Left ventricle myocardium inferior (tissue), 1 donor: ENCODE measurements around the gene CD38. TPM values are rescaled to one million over a fixed set of nuclear protein-coding genes. Genes with fewer than 3 reads are reported as not detected.
"Not testable (repeated sequence)": the region's sequence is repeated elsewhere in the genome, so short reads cannot be mapped to it uniquely, and the experiment has no call there.

ENCODE experiments used
- DNase-seq: peaks from one replicate; pipeline ENCODE4 v3.0.0-alpha.2; 2020
- H3K27ac ChIP-seq: fragments of 200-600 bp; replicated peaks from 2 replicates; pipeline ENCODE4 v1.8.0; 2021
- H3K27me3 ChIP-seq: fragments of 200-600 bp; 2 replicates; pipeline ENCODE4 v1.8.0; 2021; ENCODE audit warnings: low read depth
- H3K36me3 ChIP-seq: fragments of 200-600 bp; 2 replicates; pipeline ENCODE4 v1.8.0; 2021
- H3K4me1 ChIP-seq: fragments of 200-600 bp; 2 replicates; pipeline ENCODE4 v1.8.0; 2021
- H3K4me3 ChIP-seq: fragments of 200-600 bp; 2 replicates; pipeline ENCODE4 v1.8.0; 2021; ENCODE audit warnings: mild to moderate bottlenecking, moderate library complexity
- H3K9me3 ChIP-seq: fragments of 200-600 bp; replicated peaks from 2 replicates; pipeline ENCODE4 v1.8.0; 2021
- intact Hi-C: fragments of 100-400 bp; cut with micrococcal nuclease; formaldehyde crosslinking; loops from one replicate; pipeline ENCODE4 v1.11.0; 2022
- total RNA-seq: library from RNA; stranded (reverse); fragmentation: NEBNext Ultra II Directional; extraction: Animal tissue kit (Norgen Biotek cat#: 25700); gene quantifications from one replicate; pipeline ENCODE4 v1.2.1, GENCODE V29; 2021
- TF ChIP-seq, protein P1 (sequence below): fragments of 200-600 bp; IDR thresholded peaks from 2 replicates; pipeline ENCODE4 v1.8.0; 2021; ENCODE audit warnings: antibody characterized with exemption, mild to moderate bottlenecking, borderline replicate concordance
- donor health status: DM: no; HTN: yes; CAD: no; lungs with severe emphysema.

Gene CD38
- total RNA-seq, 1 donor from 2014 or later, result 1.5 TPM

GRCh38 chr4:15855804-15856475 is 77.8 kb downstream of the CD38 start:
- H3K9me3 ChIP-seq, result no peaks in the 10 kb centered on the region
- no peaks in the 10 kb centered on the region for H3K36me3 ChIP-seq
- no peaks in the 10 kb centered on the region for H3K4me1 ChIP-seq
- DNase-seq, result peak; percentile 76
- intact Hi-C loops, result no loop called here
- TF ChIP-seq, protein P1, sequence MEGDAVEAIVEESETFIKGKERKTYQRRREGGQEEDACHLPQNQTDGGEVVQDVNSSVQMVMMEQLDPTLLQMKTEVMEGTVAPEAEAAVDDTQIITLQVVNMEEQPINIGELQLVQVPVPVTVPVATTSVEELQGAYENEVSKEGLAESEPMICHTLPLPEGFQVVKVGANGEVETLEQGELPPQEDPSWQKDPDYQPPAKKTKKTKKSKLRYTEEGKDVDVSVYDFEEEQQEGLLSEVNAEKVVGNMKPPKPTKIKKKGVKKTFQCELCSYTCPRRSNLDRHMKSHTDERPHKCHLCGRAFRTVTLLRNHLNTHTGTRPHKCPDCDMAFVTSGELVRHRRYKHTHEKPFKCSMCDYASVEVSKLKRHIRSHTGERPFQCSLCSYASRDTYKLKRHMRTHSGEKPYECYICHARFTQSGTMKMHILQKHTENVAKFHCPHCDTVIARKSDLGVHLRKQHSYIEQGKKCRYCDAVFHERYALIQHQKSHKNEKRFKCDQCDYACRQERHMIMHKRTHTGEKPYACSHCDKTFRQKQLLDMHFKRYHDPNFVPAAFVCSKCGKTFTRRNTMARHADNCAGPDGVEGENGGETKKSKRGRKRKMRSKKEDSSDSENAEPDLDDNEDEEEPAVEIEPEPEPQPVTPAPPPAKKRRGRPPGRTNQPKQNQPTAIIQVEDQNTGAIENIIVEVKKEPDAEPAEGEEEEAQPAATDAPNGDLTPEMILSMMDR, result no peak
- no peaks in the 10 kb centered on the region for H3K27me3 ChIP-seq
- H3K4me3 ChIP-seq, result no peak overlapping the region
- peak overlapping the region; percentile 67 for H3K27ac ChIP-seq

GRCh38 chr4:15861198-15861597 is 83.1 kb downstream of the CD38 start:
- H3K27ac ChIP-seq, result not testable (repeated sequence)

DNA sequence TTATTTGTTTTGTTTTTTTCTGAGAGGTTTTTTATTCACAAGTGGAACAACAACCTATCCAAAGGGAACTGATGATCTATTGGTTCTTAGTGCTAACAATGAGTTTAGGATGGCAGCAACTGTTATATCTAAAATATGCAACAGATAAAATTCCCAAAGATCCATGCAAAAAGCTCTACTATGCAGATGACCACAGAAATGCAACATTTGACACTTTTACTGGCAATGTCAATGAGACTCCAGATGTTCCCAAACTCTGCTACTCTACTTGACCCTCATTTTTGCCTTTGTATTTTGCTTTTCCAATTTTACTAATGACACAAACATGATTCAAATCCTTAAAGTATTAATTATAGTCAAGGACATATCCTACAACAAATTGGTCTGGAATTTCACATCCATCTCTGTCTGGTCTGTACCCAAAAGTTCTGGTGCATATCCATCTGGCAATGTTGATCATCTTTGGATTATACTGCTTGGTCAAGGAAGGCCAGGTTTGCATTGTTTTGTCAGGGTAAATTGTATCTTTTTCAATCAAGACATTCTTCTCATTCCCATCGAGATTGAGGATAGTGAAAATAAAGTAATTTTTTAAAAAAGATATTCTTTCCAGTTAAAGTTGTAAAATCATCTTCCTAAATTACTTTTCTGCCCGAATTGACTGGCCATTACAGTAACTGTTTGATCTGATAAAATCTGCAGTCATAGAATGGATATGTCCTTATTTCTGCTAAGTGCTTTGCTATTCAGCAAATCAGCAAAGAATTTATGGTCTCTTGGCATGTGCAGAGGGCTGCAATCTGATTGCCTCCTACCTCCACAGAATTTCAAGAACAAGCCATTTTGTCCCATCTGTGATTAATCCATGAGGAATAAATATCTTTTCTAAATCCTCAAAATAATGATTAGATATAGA is 86.8 kb downstream of the CD38 start:
- Histone ChIP-seq H3K9me3 (no peaks in the 10 kb centered on the region), H3K27ac (no peak overlapping the region), H3K4me3 (no peak overlapping the region), H3K27me3 (no peaks in the 10 kb centered on the region), H3K36me3 (no peaks in the 10 kb centered on the region), H3K4me1 (no peaks in the 10 kb centered on the region)
- TF ChIP-seq, protein P1, result no peak
- DNase-seq, result no peak
- intact Hi-C loops, result no loop called here

More at GRCh38 chr4:15861198-15861597, 83.1 kb downstream of the CD38 start:
- DNase-seq, H3K27me3 ChIP-seq, H3K4me1 ChIP-seq, intact Hi-C loops, H3K9me3 ChIP-seq, H3K36me3 ChIP-seq, H3K4me3 ChIP-seq: not testable (repeated sequence)

- no peaks in the 10 kb centered on the region for H3K4me1 ChIP-seq
- no peaks in the 10 kb centered on the region for H3K9me3 ChIP-seq
- no peaks in the 10 kb centered on the region for H3K36me3 ChIP-seq
- TF ChIP-seq, protein P1, result no peak
- intact Hi-C loops, result no loop called here
- no peak overlapping the region for H3K27ac ChIP-seq
- no peak overlapping the region for H3K4me3 ChIP-seq
- H3K27me3 ChIP-seq, result no peaks in the 10 kb centered on the region
- DNase-seq, result no peak
Measured at GRCh38 chr4:15868111-15868510, 90.0 kb downstream of the CD38 start.

GRCh38 chr4:15868826-15869413 is 90.8 kb downstream of the CD38 start:
- Histone ChIP-seq H3K4me1 (no peaks in the 10 kb centered on the region), H3K9me3 (no peaks in the 10 kb centered on the region), H3K4me3 (no peak overlapping the region), H3K27me3 (no peaks in the 10 kb centered on the region), H3K27ac (no peak overlapping the region), H3K36me3 (no peaks in the 10 kb centered on the region)
- no peak for DNase-seq
- TF ChIP-seq, protein P1, result no peak
- intact Hi-C loops, result no loop called here

DNA sequence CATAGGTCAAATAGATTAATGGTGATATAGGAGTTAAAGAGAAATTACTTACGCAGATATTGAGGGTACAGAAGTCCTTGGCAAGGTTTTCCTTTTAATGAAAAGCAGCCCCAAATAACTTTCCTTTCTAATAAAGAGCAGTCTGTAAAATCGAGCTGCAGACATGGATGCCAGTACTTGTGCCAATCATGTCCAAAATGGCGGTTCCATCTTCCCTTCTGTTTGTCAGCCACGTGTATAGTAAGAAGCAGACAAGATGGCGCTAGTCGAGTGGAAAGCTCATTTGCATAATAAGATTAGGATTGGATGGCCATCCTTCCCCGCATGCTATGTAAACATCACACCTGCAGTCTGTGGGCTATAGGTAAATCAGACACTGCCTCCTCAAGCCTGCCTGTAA is 92.0 kb downstream of the CD38 start:
- TF ChIP-seq, protein P1, result no peak
- H3K36me3 ChIP-seq, result no peaks in the 10 kb centered on the region
- intact Hi-C loops, result no loop called here
- no peaks in the 10 kb centered on the region for H3K9me3 ChIP-seq
- DNase-seq, result no peak
- H3K4me3 ChIP-seq, result no peak overlapping the region
- H3K27ac ChIP-seq, result no peak overlapping the region
- H3K4me1 ChIP-seq, result no peaks in the 10 kb centered on the region
- no peaks in the 10 kb centered on the region for H3K27me3 ChIP-seq
